Right cardiac atrium (tissue), 5 donors: Measurements from ENCODE around the gene AVPI1. TPM values are rescaled to one million over a fixed set of nuclear protein-coding genes. Genes with fewer than 3 reads are reported as not detected.
A peak's percentile ranks its signal among the peaks of the same experiment; 100 is the strongest.

ENCODE experiments used
- ATAC-seq, 2 donors: fragments of 200-7000 bp; cut with Tn5 transposase; one replicate each; pipeline versions ENCODE4 v1.8.0 to v1.9.1; 2020; ENCODE audit warnings: moderate library complexity in 2 of 2, mild to moderate bottlenecking in 1 of 2
- DNase-seq, 3 donors: peaks; one replicate each; pipeline ENCODE4 v3.0.0-alpha.2; 2020
- H3K27ac ChIP-seq: one replicate; pipeline ENCODE4 v1.5.1; 2013; ENCODE audit warnings: mild to moderate bottlenecking, low read length, control low read depth, moderate library complexity
- H3K27me3 ChIP-seq: one replicate; pipeline ENCODE4 v1.6.1; 2013; ENCODE audit not compliant: control insufficient read depth, insufficient read depth
- H3K4me1 ChIP-seq: one replicate; pipeline ENCODE4 v1.6.1; 2013; ENCODE audit warnings: low read length; ENCODE audit not compliant: control insufficient read depth, insufficient read depth
- H3K4me3 ChIP-seq: one replicate; pipeline ENCODE4 v1.5.1; 2013; ENCODE audit warnings: low read length, control low read depth
- H3K9me3 ChIP-seq: one replicate; pipeline ENCODE4 v1.6.1; 2013; ENCODE audit warnings: low read length; ENCODE audit not compliant: control insufficient read depth
- WGBS: extraction: QIAGEN DNeasy Blood & Tissue Kit; methylation state at CpG from one replicate; pipeline ENCODE4 v1.1.7; 2013; 5-methylcytosine and 5-hydroxymethylcytosine counted together
- intact Hi-C, 4 donors: fragments of 100-400 bp; cut with DNase I; formaldehyde crosslinking; loops; one replicate each; pipeline versions ENCODE4 v1.11.0 to v1.14.0; 2022 to 2023
- polyA plus RNA-seq: library from polyadenylated mRNA; stranded (reverse); fragments of 200-250 nt; gene quantifications from one replicate; pipeline ENCODE4 v1.2.3, GENCODE V29; 2013
- total RNA-seq, 4 donors: library from RNA; stranded (reverse); fragmentation: NEBNext Ultra II Directional; extraction: Animal tissue kit (Norgen Biotek cat#: 25700); gene quantifications; one replicate each; pipeline ENCODE4 v1.2.1, GENCODE V29; 2021
- donor health status: healthy with polysubstance abuse.
- donor health status: DM: no; HTN: yes; CAD: no.
- donor health status: DM: no; HTN: no; CAD: no.
- donor health status: DM: no; HTN: yes; CAD: no; lungs with severe emphysema.
- donor health status: DM: yes; HTN: yes; CAD: no.

The AVPI1 gene
- total and polyA plus RNA-seq, 5 donors, result 12.2 to 23.1 (median 15.4) TPM

DNA sequence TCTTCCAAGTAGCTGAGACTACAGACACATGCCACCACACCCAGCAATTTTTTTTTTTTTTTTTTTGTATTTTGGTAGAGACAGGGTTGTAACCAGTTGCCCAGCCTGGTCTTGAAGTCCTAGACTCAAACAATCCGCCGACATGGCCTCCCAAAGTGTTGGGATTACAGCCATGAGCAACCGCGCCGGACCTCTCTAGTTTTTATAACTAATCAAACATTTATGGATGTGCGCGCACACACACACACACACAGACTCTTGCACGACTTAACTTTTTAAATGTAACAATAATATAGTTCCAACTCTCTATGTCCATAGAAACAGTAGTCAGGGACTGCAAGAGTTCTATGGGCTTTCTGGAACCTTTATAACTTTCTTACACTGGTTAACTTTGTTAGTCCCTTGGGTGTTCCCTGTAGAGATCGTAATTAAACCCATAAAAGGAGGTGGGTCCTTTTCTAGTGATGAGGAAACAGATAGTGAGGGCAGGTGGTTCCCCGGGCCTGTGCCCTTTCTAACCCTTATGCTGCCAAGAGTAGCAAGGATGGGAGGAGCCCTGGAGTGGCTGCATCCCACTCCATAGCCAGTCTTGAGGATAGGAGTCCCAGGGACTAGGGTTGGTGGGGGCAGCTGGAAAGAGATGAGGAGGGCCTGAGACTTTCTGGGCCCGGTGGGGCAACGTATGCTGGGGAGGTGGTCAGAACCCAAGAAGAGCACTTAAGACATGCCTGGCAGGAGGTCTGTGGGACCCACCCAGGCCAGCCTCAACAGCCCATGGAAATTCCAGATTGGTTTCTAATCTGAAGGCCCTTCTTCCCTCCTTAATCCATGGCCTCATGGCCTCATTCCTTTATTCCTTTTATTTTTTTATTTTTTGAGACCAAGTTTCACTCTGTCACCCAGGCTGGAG is 35.1 kb upstream of the AVPI1 start:
- intact Hi-C loops, result no loop called here
- H3K9me3 ChIP-seq, result no peaks in the 10 kb centered on the region
- DNase-seq, result no peak
- peak in 1 of 2 donors; percentile 12 for ATAC-seq
- H3K4me1 ChIP-seq, result peaks cover 10% of the 10 kb centered on the region
- H3K4me3 ChIP-seq, result no peak overlapping the region
- WGBS, result 82% methylated on average over 12 of the region's 12 CpGs
- no peak overlapping the region for H3K27ac ChIP-seq
- H3K27me3 ChIP-seq, result no peaks in the 10 kb centered on the region

DNA sequence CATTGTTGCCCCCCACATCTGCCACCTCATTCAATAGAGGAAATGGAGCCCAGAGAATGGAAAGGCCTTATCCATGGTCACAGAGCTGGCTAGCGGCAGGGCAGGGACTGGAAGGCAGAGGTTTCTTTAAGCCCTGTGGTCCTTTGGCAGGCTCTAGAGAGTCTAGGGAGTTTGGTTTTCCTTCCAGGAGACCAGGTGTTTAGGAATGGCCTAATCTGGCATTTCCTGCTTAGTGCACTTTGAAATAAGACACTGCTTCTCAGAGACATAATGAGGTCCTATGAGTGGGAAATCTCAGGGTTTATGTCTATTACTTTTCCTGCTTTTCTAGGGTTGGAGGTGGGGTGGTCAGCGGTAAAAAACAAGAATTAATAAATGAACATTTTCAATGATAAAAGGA is 32.6 kb upstream of the AVPI1 start:
- peaks cover 10% of the 10 kb centered on the region for H3K4me1 ChIP-seq
- H3K27me3 ChIP-seq, result no peaks in the 10 kb centered on the region
- H3K9me3 ChIP-seq, result no peaks in the 10 kb centered on the region
- intact Hi-C loops, result no loop called here
- no peak for DNase-seq
- no peak overlapping the region for H3K4me3 ChIP-seq
- H3K27ac ChIP-seq, result no peak overlapping the region
- 88% methylated on average over 2 of the region's 2 CpGs for WGBS
- no peak for ATAC-seq

DNA sequence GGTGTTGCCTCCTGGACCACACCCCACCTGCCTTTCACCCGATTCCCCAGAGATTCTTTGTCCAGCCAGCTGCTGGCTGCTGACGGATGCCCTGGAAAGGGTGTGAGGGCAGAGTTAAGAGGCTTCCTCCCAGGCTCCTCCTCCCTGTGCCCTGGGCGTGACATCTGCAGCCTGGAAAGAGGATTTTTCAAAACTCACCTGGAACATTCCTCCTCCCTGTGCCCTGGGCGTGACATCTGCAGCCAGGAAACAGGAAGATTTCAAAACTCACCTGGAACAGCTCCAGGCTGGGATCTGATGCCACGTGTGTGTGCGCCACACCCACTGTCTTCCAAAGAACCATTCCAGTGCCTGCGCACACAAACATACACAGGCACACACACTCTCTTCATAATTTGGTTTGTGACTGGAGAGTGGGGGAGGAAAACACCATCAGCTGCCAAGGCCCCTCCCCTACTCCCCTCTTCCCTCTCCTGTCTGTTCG is 31.7 kb upstream of the AVPI1 start:
- WGBS, result 34% methylated on average over 8 of the region's 8 CpGs
- ATAC-seq (peak; percentile 17 to 20), DNase-seq (peak in 2 of 3 donors; percentile 48 to 53)
- Histone ChIP-seq H3K27me3 (no peaks in the 10 kb centered on the region), H3K4me3 (no peak overlapping the region), H3K27ac (no peak overlapping the region), H3K4me1 (peaks cover 10% of the 10 kb centered on the region), H3K9me3 (no peaks in the 10 kb centered on the region)
- intact Hi-C loops, result no loop called here

DNA sequence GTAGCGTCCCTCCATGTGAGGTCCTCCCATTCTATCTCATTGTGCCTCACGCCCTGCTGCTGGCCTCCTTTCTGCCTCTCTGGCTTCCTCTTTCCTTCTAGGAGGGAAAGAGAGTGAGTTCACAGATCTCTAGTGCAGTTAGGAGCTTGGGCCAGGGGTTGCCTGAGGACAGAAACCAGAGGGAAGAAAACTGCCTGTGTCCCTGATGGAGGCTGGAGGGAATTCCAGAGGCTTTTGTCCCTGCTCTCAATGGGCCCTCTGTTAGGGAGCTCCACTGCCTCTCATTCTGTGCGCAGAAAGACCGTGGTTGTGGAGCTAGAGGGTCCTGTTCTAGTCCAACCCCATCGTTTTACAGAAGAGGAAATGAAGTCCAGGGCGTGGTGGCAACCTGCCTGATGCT is 31.1 kb upstream of the AVPI1 start:
- H3K27ac ChIP-seq, result peak overlapping the region; percentile 2
- no peaks in the 10 kb centered on the region for H3K9me3 ChIP-seq
- H3K4me3 ChIP-seq, result no peak overlapping the region
- peak in 1 of 3 donors; percentile 65 for DNase-seq
- 47% methylated on average over 6 of the region's 6 CpGs for WGBS
- no peak for ATAC-seq
- intact Hi-C loops, result no loop called here
- peaks cover 11% of the 10 kb centered on the region for H3K4me1 ChIP-seq
- no peaks in the 10 kb centered on the region for H3K27me3 ChIP-seq

DNA sequence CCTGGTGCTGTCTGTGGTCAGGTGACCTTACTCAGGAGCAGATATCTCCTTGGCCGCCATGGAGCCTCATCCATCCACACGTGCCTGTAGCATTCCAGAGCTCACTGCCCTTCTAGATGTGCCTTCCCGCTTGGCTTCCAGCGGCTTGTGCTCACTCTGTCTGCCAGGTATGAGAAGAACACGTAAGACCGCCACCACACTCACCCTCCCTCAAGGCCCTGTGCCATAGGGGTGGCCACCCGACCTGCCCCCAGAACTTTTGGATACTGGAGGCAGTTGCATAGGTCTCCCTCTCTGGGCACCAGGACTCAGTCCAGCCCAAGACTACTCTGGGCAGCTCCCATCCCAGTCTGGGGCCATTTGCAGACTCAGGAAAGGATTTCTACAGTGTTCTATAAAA is 30.6 kb upstream of the AVPI1 start:
- H3K4me1 ChIP-seq, result peaks cover 14% of the 10 kb centered on the region
- no peak overlapping the region for H3K27ac ChIP-seq
- no peak overlapping the region for H3K4me3 ChIP-seq
- intact Hi-C loops, result no loop called here
- no peak for DNase-seq
- 88% methylated on average over 7 of the region's 7 CpGs for WGBS
- H3K9me3 ChIP-seq, result no peaks in the 10 kb centered on the region
- ATAC-seq, result no peak
- no peaks in the 10 kb centered on the region for H3K27me3 ChIP-seq

DNA sequence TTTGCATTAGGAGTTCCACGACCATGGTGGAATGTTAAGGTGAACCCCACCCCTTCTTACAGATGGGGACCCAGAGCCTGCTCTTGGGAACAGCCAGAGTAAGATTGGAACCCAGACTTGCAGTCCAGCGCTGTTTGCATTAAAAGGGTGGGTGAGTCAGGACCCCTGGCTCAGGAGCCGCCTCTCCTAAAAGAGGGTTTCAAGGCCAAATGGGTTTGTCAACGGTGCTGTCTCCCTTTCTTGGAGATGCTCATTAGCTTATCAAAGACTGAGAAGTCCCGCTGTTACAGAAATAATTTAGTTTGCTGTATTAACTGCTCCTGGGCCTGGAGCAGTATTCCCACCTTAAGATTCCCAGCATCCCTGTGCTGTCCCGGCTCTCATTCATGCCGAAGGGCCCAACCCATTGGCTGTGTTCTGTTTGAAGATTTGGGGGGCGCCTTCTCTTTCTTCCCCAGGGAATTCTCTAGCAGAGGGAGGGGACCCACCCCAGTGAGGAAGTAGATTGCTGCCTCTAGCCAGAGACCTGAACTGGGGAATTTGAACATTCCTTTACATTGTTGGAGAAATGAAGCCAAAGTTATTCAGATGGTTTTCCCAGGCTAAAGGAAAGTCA is 28.3 kb upstream of the AVPI1 start:
- no peak for ATAC-seq
- intact Hi-C loops, result no loop called here
- no peak for DNase-seq
- H3K4me1 ChIP-seq, result peaks cover 14% of the 10 kb centered on the region
- WGBS, result 45% methylated on average over 8 of the region's 8 CpGs
- H3K9me3 ChIP-seq, result no peaks in the 10 kb centered on the region
- peak overlapping the region; percentile 51 for H3K4me3 ChIP-seq
- H3K27ac ChIP-seq, result peak overlapping the region; percentile 78
- H3K27me3 ChIP-seq, result no peaks in the 10 kb centered on the region

DNA sequence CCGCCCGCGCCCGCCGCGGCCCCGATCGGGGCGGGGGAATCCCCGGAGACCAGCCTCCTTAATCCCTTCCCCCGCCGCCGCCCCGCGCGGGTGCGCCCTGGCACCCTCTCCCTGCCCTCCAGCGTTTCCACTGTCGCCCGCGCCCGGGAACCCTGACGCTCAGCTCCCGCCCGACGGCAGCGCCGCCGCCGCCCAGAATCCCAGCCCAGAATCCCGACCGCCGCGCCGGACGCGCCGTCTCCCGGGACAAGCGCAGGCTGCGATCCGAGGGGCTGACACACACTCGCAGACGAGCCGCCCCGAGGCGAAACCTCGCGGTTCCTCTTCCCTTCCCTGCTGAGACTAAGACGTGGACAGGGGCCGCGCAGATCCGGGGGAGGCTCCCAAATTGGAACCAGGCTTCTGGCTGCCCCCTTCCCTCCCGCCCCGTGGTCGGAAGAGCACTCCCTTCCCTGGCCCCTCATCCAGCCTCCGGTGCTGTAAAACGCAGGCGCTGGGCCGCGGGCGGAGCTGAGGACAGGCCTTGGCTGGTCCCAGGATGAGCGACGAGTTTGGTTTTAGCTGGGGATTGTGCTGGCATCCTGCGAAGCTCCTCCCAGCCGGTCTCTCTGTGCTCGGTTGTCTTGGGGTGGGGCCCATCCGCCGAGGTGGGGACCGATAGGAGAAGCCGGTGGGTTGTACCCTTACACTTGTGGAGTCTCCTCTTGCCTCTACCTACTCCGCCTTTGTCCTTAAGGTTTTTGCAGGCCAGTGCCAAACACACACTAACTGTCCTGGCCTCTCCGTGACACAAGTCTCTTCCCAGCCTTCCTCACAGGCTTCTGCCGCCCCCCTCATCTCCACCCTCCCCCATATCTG is 27.6 kb upstream of the AVPI1 start:
- DNase-seq (peak; percentile 87 to 94 (median 93)), ATAC-seq (peak; percentile 82 to 83)
- Histone ChIP-seq H3K4me1 (peaks cover 14% of the 10 kb centered on the region), H3K9me3 (no peaks in the 10 kb centered on the region), H3K4me3 (peak overlapping the region; percentile 51), H3K27me3 (no peaks in the 10 kb centered on the region), H3K27ac (peak overlapping the region; percentile 78)
- WGBS, result 2% methylated on average over 74 of the region's 74 CpGs
- intact Hi-C loops, result no loop called here

DNA sequence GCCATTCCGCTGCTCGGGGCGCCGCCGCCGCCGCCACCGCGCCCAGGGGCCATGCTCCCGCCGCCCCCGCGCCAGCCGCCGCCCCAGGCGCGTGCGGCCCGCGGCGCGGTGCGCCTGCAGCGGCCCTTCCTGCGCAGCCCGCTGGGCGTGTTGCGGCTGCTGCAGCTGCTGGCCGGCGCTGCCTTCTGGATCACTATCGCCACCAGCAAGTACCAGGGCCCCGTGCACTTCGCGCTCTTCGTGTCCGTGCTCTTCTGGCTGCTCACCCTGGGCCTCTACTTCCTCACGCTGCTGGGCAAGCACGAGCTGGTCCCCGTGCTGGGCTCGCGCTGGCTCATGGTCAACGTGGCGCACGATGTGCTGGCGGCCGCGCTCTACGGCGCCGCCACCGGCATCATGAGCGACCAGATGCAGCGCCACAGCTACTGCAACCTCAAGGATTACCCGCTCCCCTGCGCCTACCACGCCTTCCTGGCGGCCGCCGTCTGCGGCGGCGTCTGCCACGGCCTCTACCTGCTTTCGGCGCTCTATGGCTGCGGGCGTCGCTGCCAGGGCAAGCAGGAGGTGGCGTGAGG is 26.9 kb upstream of the AVPI1 start:
- Histone ChIP-seq H3K9me3 (no peaks in the 10 kb centered on the region), H3K4me1 (peaks cover 11% of the 10 kb centered on the region), H3K27ac (peak overlapping the region; percentile 78), H3K4me3 (peak overlapping the region; percentile 51), H3K27me3 (no peaks in the 10 kb centered on the region)
- ATAC-seq (peak; percentile 67 to 68), DNase-seq (peak; percentile 73 to 92 (median 90))
- intact Hi-C loops, result no loop called here
- under 1% methylated on average over 69 of the region's 69 CpGs for WGBS

DNA sequence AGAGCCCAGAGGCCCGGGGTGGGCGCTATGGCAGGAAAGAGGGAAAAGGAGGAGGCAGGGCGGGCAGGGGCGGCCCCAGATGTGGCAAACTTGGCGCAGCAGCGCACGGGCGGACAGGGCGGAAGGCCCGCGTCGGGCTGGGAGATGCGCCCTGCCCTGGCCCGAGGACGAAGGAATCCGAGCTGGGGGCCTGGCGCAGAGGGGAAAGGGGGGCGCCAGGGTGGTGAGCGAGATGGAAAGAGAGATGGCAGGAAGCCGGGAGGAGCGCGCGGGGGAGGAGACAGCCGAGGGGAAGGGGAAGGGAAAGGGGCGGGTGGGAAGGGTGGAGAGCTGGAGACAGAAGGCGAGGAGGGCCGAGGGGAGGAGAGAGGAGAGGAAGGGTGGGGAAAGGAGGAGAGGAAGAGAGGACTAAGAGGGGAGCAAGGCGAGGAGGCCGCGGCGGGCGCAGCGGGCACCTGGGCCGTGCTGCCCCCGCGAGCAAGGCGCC is 26.3 kb upstream of the AVPI1 start, which contains the start of gene MARVELD1:
Gene MARVELD1, plus strand, starts transcription at position 392 of the 487 bp plus-strand sequence. CDS start 147 bp downstream, outside the sequence.
- DNase-seq, result peak; percentile 83 to 93 (median 92)
- intact Hi-C loops, result no loop called here
- peak; percentile 56 to 60 for ATAC-seq
- Histone ChIP-seq H3K9me3 (no peaks in the 10 kb centered on the region), H3K27ac (peak within 1 kb of the TSS; percentile 78), H3K4me1 (peaks cover 6% of the 10 kb centered on the region), H3K4me3 (peak within 1 kb of the TSS; percentile 51), H3K27me3 (no peaks in the 10 kb centered on the region)
- under 1% methylated on average over 37 of the region's 37 CpGs for WGBS
